Dermis blood vessel endothelial cell (primary cell): ENCODE measurements around the gene FLNC. TPM values are rescaled to one million over a fixed set of nuclear protein-coding genes. Genes with fewer than 3 reads are reported as not detected.

Source experiments
- DNase-seq: peaks from one replicate; pipeline ENCODE4 v3.0.0; 2010
- total RNA-seq: library from RNA; depleted of rRNA; stranded (reverse); fragments of >200 nt; gene quantifications from 2 replicates; pipeline ENCODE4 v1.2.3, GENCODE V29; 2014

Gene FLNC
- total RNA-seq, 1 donor from 2014 or later = 117 TPM

- no peak for DNase-seq
Measured at GRCh38 chr7:128880791-128881457, 50.7 kb downstream of the FLNC start.

DNA sequence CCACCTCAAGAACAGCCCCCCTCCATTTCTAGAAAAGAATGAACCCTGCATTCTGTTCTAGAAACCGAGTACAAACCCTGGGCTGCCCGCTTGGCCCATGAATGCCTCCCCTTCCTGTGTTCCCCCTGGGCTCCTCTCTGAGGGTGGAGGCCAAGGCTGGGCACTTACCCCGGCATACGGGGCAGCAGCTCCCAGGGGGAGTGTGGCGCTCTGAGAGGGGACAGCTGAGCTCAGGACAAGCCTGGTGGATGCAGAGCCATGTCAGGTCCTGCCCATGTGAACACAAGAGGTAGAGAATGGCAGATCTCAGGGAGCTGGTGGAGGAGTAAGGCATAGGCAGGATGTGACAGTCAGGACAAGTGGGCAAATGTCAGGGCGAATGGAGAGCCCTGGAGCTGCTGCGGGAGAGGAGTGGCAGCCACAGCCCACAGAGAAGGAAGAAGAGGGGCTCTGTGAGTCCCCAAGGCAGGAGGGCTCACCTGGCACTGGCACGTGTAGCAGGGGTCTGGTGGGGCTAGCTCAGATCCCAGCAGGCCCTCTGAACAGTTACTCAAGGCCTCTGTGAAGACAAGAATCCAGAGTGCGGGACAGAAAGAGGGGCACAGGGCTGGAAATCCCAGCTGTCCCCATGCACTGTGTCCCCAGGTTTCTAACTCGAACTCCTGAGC, 51.4 kb downstream of the FLNC start:
- no peak for DNase-seq

GRCh38 chr7:128882134-128882533, 51.9 kb downstream of the FLNC start:
- DNase-seq = no peak

GRCh38 chr7:128883622-128884448, 53.6 kb downstream of the FLNC start:
- peak; percentile 87 for DNase-seq

- no peak for DNase-seq
Measured at GRCh38 chr7:128884561-128885369, 54.6 kb downstream of the FLNC start.

DNA sequence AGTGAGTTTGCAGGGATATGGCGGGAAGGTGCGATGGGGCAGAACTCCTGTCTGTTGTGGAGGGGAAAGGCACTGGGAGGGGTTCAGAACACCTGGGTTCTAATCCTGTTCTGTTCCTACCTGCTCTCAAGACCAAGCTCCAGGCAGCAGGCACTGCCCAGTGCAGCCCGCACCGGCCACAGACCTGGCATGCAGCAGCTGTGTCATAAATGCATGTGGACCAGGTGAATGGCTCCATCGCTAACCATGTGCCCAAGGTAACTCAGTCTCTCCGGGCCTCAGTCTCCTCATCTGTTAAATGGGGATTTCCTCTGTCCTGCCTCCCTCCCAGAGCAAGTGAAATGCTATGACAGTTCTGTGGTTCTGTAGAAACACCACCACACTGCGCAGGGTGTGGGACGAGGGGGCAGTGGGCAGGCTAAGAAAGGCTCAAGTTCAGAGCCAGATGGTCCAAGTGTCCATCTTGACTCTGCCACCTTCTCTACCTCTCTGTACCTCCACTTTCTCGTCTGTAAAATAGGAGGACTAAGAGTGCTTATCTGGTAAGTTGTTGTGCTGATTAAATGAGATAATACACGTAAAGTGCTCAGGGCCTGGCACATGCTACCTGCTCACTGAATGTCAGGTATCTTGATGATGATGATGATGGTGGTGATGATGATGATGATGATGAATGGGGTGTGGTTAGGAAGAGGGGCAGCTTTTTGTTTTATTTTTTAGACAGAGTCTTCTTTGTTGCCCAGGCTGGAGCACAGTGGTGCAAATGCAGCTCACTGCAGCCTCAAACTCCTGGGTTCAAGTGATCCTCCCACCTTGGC, 55.4 kb downstream of the FLNC start:
- no peak for DNase-seq

GRCh38 chr7:128886391-128887168, 56.4 kb downstream of the FLNC start:
- no peak for DNase-seq

DNA sequence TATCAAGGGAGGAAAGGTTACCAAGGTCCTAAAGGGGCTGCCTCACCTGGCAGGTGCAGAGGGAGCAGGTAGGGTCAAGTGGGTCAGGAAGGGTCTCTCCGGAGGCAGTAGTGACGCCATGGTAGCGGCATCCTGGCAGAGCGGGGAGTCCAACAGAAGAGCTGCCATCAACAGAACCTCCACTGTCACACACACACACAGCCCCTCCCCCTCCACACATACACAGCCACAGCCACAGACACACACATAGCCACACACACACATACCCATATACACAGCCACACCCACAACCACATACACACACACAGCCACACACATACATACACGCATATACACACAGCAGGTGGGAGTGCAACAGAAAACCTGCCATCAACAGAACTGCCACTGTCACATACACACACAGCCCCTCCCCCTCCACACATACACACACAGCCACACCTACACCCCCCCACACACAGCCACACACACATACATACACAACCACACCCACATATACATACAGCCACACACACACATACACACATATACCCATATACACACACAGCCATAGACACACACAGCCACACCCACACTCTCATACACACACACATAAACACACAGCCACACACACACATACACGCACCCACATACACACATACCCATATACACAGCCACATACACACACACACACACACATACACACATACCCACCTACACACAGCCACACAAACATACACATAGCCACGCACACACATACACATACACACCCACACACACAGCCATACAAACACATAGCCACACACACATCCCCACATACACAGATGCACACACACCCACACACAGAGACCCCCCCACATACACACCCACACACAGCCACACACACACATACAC, 57.2 kb downstream of the FLNC start:
- no peak for DNase-seq

DNA sequence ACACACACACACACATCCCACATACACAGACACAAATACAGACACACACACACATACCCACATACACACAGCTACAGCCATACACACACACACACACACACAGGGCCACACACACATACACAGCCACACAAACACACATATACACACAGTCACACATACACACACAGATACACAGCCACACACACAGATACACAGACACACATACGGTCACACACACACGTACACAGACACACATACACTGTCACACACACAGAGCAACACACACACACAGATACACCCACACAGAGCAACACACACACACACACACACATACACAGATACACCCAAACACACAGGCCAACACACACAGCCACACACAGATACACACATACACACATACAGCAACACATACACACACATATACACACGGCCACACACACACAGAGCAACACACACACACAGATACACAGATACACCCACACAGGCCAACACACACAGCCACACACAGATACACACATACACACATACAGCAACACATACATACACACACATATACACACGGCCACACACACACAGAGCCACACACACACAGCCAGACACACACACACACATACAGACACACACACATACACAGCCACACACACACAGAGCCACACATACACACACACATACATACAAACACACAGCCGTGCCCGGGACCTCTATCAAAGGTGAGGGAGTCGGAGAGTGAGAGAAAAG, 58.0 kb downstream of the FLNC start:
- no peak for DNase-seq

DNA sequence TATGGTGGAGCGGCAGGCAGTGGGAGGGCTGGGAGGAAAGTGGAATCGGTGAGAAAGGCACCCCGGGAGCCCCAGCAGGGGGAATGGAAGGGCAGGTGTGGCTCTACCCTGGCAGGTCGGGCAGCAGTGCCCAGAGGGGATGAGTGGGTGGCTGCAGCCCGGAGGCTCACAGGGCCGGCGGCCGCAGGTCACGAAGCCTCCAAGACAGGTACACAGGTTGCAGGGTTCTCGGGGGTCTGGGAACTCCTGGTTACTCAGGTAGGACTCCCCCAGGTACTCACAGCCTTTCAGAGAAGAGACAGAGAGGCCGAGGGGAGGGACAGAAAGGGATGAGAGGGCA, 58.5 kb downstream of the FLNC start:
- no peak for DNase-seq

GRCh38 chr7:128889121-128889520, 58.9 kb downstream of the FLNC start:
- no peak for DNase-seq

DNA sequence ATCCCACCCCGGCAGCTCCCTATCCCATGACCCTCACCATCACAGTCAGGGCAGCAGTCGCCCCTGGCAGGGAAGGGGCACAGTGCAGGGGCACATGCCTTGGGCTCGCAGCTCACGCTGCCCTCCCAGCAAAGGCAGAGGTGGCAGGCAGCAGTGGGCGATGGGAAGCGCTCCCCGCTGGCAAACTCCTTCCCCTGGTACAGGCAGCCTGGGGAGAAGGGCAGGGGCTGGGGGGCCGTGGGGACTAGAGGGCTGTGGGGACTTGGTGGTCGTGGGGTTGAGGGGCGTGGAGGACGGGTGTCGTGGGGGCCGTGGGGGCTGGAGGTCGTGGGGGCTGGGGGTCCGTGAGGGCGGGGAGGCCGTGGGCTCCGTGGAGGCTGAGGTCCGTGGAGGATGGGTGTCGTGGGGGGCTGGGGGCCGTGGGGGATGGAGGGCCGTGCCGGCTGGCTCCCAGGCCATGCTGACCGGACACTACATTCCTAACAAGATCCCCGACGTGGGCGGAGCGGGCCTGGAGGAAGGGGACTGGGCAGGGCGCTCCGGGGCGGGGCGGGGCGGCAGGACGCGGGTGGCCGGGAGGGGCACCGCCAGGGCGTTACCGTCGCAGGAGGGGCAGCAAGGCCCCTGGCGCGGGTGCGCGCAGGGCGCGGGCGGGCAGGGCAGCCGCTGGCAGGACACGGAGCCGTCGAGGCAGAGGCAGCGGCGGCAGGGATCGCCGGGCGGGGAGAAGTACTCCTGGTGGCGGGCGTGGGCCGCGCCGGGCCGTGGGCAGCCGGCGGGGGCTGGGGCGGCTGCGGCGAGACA, 60.3 kb downstream of the FLNC start:
- DNase-seq = no peak

- no peak for DNase-seq
Measured at GRCh38 chr7:128891110-128891941, 61.1 kb downstream of the FLNC start.

- no peak for DNase-seq
Measured at GRCh38 chr7:128891942-128892269, 61.7 kb downstream of the FLNC start.

DNA sequence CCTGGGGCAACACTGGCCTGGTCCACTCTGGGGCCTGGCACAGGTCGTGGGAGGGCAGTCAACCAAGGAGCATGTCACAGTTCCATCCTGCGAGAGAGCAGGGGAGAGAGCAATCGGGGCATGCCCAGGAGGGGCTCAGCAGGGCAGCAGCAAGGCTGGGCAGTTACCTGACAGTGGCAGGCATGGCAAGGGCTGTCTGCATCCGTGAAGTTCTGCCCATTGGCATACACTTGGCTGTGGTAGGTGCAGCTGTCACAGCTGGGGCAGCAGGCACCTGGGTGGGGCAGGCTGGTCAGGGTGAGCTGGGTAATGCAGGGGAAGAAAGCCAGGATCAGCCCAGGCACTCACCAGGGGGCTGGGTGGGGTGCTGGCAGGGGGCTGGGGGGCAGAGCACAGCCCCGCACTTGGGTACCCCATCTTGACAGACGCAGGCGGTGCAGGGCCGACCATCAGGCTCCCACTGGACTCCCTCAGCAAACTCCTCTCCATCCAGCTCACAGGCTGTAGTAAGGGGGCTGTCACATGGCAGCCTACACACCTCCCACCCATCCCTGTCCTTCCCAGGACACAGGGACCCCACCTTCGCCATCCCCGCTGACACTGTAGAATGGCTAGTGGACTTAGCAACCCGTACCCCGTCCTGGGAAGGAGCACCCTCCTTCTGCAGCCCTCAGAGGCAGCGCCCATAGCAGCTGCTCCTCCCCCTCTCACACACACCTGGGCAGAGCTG, 62.5 kb downstream of the FLNC start:
- no peak for DNase-seq

- no peak for DNase-seq
Measured at GRCh38 chr7:128893251-128894100, 63.3 kb downstream of the FLNC start.
